Skeletal muscle cell (primary cell): Measurements from ENCODE around the gene MEGF9.

Source experiments
- DNase-seq: peaks from one replicate; pipeline ENCODE4 v3.0.0-alpha.2; 2010; ENCODE audit warnings: low read depth
- H3K4me3 ChIP-seq: 2 replicates; pipeline ENCODE4 v1.5.1; 2011; ENCODE audit warnings: low read depth, mild to moderate bottlenecking, control low read depth, low read length, moderate library complexity

The MEGF9 gene

DNA sequence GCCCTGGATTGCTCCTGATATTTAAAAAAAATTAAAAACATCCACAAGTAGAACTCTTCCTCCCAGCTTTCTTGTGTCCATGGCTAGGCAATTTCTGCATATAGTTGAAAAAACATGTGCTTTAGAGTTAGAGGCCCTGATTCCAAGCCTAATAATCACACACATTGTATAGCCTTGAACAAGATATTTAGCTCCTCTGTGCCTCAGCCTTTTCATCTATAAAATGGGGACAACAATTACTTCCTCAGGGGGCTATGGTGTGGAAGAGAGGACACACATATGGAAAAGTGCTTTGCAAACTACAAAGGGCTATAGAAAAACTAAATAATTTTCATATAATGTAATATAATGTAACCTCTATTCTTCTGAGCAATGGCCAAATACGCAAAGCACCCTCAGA, 111.3 kb downstream of the MEGF9 start:
- H3K4me3 ChIP-seq: no peak overlapping the region
- no peak for DNase-seq

- no peak for DNase-seq
- no peak overlapping the region for H3K4me3 ChIP-seq
Observed at GRCh38 chr9:120593955-120594277, 120.4 kb downstream of the MEGF9 start.

GRCh38 chr9:120593250-120593954, 120.9 kb downstream of the MEGF9 start:
- DNase-seq: no peak
- no peak overlapping the region for H3K4me3 ChIP-seq

DNA sequence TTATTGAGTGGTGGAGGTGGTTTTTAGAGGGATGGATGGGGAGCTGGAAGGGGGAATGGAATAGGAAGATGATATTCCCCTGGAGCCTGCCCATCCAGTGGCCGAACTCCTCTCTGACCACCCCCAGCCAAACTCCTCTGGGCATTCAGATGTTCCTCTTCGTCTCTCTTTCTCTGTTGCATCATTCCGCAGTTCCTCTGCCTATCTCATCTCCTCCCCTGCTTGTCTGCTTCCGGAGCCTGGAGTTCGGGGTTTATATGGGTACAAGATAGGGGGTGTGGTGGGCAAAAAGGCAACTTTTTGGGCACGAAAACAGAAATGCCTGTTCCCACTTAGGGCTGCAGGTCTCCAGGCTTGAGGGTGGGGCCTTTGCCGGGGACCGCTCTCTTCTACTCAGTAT, 122.1 kb downstream of the MEGF9 start:
- no peak overlapping the region for H3K4me3 ChIP-seq
- no peak for DNase-seq

- H3K4me3 ChIP-seq: no peak overlapping the region
- DNase-seq: no peak
Observed at GRCh38 chr9:120587328-120587727, 126.9 kb downstream of the MEGF9 start.

DNA sequence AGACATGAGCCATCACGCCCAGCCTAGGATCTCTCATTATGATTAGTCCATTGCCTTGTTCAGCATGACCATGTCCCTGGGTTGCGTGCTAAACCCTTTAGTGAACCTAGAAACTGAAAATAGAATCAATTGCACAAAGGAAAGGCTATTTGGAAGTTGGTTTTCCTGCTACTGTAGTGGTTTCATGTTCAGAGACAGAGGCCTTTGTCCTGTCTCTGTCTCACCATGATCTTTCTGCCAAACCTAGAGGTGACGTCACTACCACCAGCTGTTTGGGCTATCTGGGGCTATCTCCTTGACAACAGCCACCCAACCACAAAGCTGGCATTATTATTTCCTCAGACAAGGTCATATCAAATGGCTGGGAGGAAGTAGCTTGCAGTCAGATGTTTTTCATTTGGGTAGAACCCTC, 130.3 kb downstream of the MEGF9 start:
- H3K4me3 ChIP-seq: no peak overlapping the region
- DNase-seq: peak; percentile 66

DNA sequence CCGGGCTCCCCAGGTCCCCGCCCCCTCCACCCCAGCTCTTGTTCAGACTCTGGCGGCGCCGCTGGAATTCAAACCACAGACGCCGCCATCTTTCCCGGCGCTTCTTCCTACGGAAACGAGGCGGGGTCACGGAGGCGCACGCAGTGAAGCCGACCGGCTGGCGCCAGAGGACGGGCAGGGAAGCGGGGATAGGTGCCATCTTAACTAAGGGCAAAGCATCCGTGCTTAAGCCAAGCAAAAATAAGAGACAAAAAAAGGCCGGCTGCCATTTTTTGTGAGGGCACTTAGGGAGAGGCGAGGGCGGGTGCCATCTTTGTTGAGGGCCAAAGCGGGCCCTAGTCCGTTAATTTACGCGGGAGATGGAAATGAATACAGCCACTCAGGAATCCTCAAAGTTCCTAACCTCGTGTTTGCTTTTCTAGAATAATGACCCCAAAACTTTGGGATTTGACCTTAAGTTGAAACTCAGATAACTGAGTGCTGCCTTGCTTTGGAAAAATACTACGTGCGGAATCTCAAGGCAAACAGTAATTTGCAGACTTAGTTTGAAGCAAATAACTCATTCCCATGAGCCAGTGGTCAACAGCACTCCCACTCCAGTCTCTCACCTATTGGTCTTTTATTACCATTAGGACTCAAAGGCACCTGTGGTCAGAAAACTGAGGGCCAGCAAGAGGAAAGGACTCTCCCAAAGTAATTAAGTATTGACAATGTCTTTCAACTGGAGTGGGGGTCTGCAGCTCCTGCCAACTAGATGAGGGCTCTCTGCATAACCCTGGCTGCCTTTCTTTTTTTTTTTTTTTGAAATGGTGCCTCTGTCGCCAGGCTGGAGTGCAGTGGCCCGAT, 134.0 kb downstream of the MEGF9 start, which contains the start of gene CDK5RAP2:
Gene CDK5RAP2, minus strand, starts transcription at position 117 of the 846 bp plus-strand sequence. CDS start 189 bp downstream, outside the sequence.
- peak within 1 kb of the TSS; percentile 97 for H3K4me3 ChIP-seq
- peak; percentile 93 for DNase-seq

DNA sequence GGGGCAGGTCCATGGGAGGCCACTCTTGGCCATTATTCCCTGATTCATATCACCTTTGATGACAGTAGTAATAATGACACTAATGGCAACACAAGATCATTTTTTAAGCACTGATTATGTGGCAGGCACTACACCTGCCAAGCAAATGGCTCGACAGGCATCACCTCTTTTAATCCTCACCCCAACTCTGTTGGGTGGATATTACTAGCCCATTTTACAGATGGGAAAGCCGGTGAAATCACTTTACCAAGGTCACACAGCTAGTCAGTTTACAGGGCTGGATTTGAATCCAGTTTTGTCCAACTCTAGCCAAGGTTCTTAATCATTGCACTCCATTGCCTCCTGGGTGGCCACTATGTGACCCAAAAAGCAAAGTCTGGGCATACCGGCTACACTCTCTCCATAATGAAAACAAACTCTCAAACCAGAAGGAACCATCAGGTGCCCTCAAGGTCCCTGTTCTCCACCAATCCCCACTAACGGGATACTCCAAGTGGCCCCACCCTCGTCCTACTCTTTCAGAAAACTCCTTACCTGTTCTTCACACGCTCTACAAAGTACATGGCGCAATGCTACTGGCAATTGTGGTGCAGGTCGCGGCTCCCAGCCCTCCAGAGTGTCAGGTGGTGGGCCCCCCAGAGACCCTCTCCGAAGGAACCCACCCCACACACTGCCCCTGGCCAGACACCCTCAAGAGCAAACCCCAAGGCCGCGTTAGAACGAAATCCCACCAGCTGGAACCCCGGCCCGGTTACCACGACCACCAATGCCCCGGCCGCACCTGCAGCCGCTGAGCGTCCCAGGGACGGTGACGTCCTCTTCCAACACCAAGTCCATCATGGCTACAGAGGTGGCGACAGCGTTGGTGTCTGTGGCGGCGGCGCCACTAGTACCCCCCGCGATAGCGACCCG, 134.9 kb downstream of the MEGF9 start:
- DNase-seq: no peak
- H3K4me3 ChIP-seq: peak overlapping the region; percentile 97

- DNase-seq: no peak
- no peak overlapping the region for H3K4me3 ChIP-seq
Observed at GRCh38 chr9:120574473-120574872, 139.8 kb downstream of the MEGF9 start.

DNA sequence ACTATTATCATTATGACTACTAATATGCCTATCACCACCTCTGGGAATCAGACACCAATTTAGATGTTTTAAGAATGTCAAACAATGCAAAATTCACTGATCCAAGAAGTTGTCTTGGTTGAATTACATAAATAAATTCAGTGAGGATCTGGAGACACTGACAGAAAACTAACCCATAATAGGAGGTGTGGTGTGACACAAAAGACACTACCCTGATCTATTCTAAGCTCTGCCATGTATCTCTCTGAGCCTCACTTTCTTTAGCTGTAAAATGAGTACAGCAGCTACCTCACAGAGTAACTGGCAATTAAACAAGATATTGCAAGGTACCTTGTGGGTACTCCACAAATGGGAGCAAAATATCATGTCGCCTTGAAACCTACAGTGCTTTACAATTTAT, 141.8 kb downstream of the MEGF9 start:
- H3K4me3 ChIP-seq: no peak overlapping the region
- DNase-seq: no peak

DNA sequence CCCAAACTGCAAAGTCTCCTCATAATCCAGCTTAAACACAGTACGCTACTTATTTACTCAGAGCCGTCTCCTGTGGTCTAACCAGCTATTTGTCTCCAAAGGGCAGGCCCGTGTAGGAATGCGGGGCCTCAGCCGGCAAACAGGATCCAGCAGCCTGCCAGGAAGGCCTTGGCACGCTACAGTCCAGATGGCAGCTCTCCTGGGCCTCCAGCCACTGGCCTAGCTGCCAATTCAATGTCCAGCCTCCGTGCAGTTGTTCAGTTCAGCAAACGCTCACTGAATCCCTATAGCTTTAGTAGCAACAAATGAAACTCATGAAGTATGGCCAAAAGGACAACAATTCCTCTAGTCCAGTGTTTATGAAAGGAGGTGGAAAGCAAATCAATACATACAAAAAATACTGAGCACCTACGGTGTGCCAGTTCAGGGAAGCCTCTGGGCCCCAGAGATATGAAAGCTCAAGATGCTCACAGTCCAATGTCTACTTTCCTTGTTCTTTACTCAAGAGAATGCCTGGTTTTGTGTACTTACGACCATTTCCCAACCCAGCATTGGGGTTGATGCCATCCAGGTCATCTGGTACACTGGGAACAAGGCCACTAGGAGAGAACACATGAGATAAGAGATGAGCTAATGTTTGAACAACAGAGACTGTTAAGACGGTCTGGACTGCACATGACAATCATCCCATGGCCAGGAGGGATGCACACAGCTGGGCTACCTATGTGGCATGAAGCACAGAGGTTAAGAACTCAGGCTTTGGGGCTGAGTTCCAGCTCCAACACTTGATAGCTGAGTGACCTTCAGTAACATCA, 142.6 kb downstream of the MEGF9 start:
- DNase-seq: no peak
- H3K4me3 ChIP-seq: no peak overlapping the region

GRCh38 chr9:120570296-120570695, 144.0 kb downstream of the MEGF9 start:
- no peak for DNase-seq
- H3K4me3 ChIP-seq: no peak overlapping the region

DNA sequence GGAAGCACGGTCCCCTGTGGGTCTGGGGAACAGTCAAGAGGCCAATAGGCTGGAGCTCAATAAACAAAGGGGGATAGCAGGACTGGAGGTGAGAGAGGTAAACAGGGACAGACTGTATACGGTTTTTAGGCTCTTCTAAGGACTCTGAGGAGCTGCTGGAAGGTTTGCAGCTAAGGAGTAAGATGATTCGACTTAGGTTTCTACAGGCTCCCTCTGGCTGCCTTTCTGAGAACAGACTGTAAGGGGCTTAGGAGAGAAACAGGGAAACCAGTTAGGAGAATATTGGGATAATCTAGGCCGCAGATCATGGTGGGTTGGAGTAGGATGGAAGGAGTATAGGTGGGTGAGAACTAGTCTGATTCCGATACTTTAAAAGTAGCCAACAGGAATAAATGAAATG, 144.7 kb downstream of the MEGF9 start:
- no peak overlapping the region for H3K4me3 ChIP-seq
- DNase-seq: no peak

GRCh38 chr9:120568816-120569215, 145.5 kb downstream of the MEGF9 start:
- no peak for DNase-seq
- no peak overlapping the region for H3K4me3 ChIP-seq

DNA sequence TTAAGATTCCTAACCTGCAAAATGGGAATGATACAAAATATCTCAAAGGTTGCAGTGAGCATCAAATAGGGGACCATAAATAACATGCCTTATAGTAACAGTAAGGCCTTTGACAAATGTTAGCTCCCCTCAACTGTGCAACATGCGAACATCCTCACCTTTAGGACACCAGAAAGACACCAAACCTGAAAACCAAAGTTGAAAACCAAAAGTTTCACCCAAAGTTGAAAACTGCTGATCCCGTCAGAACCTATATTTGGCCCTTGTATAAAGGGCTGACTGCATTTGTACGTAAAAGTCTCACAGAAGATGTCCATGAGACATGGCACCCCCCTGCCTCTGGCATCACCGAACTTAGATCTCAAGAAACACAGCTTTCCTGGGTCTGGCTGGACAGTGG, 146.4 kb downstream of the MEGF9 start:
- DNase-seq: no peak
- H3K4me3 ChIP-seq: no peak overlapping the region

GRCh38 chr9:120567081-120567480, 147.2 kb downstream of the MEGF9 start:
- no peak for DNase-seq
- no peak overlapping the region for H3K4me3 ChIP-seq

- no peak overlapping the region for H3K4me3 ChIP-seq
- no peak for DNase-seq
Observed at GRCh38 chr9:120564589-120564988, 149.7 kb downstream of the MEGF9 start.

DNA sequence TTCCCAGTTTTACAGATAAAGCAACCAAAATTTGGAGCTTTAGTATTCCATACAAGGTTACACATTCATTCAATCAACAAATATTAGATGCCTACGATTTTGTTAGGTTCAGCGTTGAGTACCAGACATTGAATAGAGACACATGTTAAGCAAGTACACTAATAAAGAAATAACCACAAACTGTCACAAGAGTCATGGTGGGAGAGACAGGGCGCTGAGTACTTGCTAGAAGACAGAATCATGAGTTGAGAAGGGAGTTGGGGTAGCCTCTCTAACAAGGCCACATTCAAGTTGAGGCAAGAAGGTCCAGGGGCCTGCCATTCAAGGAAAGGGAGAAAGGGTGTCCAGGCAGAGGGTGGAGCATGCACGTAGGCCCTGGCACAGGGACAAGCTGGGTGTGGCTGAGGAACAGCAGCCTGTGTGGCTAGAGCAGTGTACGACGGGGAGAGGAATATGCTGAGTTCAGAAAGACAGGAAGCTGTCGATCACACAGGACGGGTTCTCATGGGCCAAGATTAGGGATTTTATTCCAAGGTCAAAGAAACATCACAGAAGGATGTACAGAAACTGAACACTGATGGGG, 151.3 kb downstream of the MEGF9 start:
- DNase-seq: no peak
- H3K4me3 ChIP-seq: no peak overlapping the region

- H3K4me3 ChIP-seq: no peak overlapping the region
- DNase-seq: no peak
Observed at GRCh38 chr9:120561709-120562108, 152.6 kb downstream of the MEGF9 start.
